OCI-LY7 (cell line): ENCODE measurements around the gene TRIM52.

ENCODE experiments used
- CTCF ChIP-seq: fragments of 200-600 bp; sonication (generic); conservative IDR thresholded peaks from 2 replicates; pipeline ENCODE4 v1.5.1; 2014; ENCODE audit warnings: mild to moderate bottlenecking, antibody characterized with exemption, low read length, moderate library complexity, mixed read lengths
- EZH2phosphoT487 ChIP-seq: fragments of 200-600 bp; sonication (generic); IDR thresholded peaks from 2 replicates; pipeline ENCODE4 v1.6.1; 2018; ENCODE audit warnings: low read depth, borderline replicate concordance, mild to moderate bottlenecking, mixed run types, antibody characterized with exemption, low read length, moderate library complexity, mixed read lengths

- TF ChIP-seq CTCF (no peak), EZH2phosphoT487 (no peak)
Observed at GRCh38 chr5:181271081-181271480, 10.1 kb upstream of the TRIM52 start.
